Measurements from ENCODE around the gene ZBTB46.

DNA sequence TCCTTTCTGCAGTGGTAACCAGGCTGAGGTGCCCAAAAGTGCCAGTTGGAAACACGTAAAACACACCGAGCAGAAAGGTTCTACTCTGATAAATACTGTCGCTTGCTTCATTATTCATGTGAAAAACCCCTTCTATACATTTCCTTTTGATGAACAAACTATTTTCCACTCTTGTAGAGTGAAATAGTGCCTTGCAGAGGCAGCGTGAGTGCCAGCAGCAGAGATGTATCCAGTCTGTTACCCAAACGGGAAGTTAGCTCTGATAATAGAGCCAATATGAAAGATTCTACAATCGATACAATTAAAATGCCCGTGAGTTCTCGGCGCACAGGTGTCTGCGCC, 1.5 kb downstream of the ZBTB46 start:
- TF ChIP-seq, protein P1, sequence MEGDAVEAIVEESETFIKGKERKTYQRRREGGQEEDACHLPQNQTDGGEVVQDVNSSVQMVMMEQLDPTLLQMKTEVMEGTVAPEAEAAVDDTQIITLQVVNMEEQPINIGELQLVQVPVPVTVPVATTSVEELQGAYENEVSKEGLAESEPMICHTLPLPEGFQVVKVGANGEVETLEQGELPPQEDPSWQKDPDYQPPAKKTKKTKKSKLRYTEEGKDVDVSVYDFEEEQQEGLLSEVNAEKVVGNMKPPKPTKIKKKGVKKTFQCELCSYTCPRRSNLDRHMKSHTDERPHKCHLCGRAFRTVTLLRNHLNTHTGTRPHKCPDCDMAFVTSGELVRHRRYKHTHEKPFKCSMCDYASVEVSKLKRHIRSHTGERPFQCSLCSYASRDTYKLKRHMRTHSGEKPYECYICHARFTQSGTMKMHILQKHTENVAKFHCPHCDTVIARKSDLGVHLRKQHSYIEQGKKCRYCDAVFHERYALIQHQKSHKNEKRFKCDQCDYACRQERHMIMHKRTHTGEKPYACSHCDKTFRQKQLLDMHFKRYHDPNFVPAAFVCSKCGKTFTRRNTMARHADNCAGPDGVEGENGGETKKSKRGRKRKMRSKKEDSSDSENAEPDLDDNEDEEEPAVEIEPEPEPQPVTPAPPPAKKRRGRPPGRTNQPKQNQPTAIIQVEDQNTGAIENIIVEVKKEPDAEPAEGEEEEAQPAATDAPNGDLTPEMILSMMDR (IDR thresholded peaks at IDR 0.05), result no peak
- no peak for TF ChIP-seq POLR2A (IDR thresholded peaks at IDR 0.05)
